HG03439 (cell line): ENCODE measurements around the gene MGAT5.

ENCODE experiments used
- ATAC-seq: cut with Tn5 transposase; IDR thresholded peaks from one replicate; pipeline ENCODE4 v1.9.1; 2021; ENCODE audit warnings: mild to moderate bottlenecking, moderate library complexity; ENCODE audit not compliant: unreplicated experiment

The MGAT5 gene

DNA sequence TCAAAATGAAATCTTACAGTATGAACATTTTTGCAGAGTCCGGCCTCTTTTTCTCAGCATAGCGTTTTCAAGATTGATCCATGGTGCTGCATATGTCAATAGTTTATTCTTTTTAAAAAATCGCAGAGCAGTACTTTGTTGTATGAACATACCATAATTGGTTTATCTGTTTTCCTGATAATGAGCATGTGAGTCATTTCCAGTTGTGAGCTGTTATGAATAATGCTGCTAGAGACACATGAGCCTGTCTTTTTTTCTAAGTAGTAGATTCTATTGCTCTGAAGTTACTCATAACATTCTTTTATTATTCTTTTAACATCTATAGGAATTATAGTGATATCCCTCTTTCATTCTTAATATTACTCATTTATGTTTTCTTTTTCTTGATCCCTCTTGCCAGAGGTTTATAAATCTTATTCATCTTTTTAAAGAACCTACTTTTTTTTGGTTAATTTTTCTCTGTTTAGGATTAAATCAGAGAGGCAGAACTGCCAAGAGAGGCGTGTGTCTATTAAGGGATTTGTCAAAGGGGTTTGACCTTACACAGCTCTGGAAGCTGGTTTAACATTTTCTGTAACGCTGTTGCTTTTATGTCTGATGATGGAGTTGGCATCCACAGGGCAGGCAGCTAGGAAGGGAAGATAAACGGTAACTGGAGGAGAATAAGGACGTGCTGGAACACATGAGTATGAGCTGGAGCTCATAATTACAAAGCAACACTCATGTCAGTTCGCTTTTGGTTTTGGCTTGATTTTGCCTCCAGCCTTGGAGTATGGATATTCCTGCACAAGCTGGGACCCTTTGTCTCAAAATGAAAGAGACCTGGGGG is 47.4 kb downstream of the MGAT5 start:
- no peak for ATAC-seq

DNA sequence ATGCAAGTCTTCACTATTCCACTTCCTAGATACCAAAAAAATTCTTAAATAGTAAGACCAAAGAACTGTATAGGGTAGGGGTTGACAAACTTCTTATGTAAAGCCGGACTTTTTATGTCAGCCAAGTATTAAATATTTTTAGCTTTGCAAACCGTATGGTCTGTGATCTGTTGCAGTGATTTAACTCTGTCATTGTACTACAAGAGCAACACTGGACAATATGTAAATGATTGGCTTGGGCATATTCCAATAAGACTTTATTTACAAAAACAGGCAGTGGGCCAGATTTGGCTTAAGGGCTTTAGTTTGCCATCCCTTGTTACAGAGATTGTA is 48.0 kb downstream of the MGAT5 start:
- ATAC-seq, result no peak

DNA sequence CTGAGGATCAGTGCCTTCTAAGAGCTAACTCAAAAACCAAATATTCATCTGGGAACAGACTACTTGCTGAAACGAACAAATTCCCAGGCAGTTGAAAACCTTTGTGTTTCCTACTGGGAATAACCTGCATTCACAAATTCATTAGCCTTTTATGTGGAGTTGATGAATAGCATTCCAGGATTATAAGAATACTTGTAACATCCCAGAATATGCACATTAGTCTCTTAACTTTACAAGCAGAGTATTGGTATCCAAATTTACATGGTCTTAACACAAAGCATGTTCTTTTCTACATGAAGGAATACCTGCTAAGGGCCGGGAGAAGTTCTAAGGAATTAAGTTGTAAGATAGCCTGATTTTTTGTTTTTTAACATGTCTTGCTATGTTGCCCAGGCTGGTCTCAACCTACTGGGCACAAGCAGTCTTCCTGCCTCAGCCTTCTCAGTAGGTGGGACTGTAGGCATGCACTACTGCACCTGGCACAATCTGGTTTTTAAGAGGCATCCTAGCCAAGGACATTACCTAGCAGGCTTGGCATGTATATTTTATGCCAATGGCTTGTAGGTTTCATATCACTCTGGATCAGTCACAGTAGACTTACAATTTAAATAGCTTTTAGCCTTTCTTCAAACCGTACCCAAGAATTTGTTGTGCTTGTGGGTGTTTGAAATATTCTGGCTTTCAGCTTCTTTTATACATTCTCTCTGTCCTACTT is 50.7 kb downstream of the MGAT5 start:
- no peak for ATAC-seq

DNA sequence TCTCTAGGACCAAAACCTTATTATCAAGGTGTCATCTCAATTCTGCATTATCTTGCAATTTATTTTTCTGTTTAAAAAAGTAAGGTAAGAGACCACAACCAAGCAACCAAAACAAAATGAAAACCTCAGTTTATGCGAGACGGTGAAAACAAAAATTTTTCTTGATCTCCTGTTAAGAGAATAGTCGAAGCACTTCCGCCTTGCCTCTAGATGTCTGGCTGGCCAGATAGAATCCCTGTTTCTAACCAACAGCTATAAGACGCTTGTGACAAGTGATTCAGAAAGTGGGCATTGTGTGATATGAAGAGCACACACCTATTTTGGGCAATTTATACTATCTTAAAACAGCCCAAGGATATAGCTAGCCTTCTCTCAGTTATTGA is 51.2 kb downstream of the MGAT5 start:
- no peak for ATAC-seq

DNA sequence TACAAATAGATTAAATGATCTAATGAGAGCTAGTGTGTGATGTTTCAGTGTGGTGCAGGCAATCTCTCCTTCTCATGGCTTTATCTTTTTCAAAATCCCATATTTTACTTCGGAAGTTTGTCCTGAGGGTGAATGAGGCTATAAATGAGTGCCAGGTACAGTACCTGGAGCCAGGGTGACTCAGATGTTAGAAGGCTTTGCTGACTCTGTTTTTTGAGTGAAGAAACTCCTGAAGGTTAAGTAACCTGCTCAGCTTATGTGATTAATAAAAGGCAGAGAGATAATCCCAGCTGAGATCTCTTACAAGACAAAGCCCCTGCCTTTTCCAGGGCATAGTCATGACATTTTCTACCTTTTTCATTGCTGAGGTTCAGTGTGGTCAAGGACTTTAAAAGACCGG is 52.6 kb downstream of the MGAT5 start:
- no peak for ATAC-seq

DNA sequence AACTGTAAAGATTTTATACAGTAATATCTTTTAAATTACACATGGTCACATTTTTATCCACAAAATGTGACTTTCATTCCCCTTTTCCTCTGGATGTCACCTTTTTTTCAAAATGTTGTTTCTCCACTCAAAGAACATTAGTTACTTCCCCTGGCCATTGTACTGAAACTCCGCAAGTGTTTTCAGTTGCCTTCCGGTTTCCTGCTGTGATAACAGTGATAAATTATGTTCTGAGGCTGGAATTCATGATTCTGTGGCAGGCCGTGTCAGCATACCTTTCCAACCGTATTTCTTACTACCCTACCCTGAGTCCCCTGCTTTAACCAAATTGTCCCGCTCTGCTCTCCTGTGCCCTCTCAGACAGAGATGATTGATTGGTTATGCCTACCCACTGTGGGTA is 53.5 kb downstream of the MGAT5 start:
- ATAC-seq, result no peak

DNA sequence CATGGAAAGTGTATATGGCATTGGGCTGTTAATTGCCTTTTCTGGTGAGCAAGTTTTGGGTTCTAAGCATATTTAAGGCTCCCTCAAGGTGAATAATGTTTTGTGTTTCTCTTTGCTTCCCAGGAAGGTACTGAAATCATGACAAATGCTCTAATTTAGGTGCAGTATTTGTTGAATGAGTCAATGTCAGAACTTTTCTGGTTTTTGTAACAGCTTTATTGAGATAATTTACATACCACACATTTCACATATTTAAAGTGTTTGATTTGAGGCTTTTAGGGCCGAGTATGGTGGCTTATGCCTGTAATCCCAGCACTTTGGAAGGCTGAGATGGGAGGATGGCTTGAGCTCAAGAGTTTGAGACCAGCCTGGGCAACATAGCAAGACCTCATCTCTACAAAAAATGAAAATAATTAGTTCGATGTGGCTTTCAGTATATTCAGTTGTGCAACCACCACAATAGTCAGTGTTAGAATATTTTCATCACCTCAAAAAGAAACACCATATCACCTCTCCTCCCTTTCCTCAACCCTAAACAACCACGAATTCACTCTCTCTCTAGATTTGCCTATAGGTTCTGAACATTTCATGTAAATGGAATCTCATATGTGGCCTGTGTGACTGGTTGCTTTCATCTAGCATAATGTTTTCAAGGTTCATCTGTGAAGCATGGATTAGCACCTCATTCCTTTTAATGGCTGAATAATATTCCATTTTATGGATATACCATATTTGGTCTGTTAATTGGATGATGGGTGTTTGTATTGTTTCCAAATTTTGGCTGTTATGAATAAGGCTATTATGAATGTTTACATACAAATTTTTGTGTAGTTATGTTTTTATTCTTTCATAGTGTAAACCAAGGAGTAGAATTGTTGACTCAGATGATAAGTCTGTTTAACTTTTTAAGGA is 54.9 kb downstream of the MGAT5 start:
- no peak for ATAC-seq

DNA sequence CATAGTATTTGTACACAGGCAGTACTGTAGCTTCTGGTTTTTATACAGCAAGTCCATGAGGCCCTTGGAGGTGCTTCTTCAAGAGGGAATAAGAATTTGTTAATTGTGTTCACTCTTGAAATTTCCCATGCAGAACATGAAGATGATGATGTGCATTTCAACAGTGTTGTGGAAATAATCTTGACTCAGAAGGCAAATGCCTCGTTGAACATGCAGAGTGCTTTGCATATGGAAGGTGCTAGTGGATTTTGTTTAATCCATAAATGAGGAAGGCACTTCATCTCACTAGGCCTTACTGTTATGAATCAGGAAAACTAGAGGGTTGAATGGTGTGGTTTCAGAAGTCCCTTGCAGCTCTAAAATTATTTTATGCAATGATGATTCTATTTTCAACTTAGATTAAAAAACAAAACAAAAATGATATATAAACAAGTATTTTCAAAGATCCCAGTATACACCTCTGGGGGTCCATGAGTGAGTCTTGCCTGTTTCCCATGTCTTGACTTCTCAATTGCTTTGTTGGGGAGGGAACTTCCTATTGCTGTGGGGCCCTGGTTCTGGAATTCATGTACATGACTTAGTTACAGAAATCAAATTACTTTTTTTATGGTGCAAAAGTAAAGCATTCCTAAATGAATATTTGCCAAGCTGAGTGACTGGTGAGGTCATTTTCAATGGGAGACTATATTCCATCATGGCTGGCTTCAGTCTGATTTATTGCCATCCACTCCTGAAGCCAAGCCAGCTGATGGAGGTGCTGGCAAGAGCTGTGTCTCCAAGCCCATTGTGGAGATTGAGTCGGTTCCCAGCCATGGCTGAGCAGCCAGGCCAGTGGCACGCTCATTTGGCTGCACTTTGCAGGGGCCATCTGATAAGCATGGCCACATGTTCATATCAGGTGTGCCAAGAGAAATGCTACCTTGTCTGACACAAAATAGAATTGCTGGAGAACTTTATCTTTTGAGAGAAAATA is 56.5 kb downstream of the MGAT5 start:
- ATAC-seq, result no peak

DNA sequence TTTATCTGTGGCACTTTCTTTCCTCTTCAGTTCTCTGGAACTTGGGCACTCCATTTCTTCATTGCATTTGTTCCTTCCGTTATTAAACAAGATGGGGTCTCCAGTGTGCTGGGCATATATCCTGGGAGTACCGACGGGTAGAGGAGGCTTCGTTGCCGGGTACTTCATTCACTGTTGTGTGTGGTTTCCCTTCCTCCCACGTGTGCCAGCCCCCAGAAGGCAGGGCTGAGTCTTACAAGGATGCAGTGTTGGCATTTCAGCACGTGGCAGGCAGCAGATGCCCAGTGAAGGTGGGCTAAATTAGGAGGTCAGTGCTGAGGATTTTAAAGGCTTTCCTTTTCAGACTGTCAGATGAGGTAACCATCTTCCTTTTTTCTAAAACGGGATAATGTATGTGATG is 58.6 kb downstream of the MGAT5 start:
- ATAC-seq, result no peak

DNA sequence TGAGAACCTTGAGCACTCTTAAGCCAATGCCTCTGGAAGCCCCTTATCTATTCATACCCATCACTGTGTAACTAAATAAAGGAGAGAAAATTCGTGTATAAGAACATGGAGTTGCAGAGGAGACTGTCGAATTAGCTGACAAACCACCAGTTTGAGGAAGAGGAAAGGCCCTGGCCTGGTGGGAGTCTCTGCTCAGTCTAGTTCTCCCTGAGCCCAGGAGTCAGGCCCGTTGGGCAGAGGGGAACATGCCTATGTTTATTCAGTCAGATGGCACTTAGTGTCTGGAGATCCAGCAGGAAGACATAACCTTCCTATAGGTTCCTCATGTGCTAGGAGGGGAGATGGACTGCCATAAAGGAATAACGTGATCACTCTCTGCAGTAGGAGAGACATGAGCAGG is 60.3 kb downstream of the MGAT5 start:
- no peak for ATAC-seq

DNA sequence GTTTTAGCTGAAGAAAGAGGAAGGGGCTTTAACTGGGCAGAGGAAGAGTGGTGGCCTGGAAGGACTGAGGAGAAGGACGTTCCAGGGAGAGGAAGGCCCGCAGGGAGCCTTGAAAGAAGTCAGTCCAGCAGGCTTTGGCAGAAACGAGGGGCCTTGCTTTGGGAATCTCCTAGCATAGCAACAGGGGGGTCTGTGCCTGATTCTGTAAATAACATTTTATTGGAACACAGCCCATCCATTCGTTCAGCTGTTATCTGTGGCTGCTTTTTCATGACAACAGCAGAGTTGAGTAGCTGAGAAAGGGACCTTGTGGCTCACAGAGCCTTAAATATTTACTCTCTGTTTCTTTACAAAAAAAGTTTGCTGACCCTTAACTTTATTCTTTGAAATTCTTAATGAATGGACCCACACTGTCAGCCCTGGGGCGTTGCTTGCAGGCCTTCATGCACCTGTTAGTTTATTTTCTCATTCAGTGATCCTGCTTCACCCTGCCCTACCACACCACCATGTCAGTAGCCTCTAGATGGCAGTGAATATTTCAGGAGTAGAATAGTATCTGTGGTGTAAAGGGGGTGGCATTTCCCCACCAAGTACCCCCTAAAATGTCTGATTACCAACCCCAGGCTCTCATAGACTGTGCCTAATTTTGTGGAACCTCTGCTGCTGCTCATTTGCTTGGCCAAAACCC is 61.0 kb downstream of the MGAT5 start:
- ATAC-seq, result no peak

DNA sequence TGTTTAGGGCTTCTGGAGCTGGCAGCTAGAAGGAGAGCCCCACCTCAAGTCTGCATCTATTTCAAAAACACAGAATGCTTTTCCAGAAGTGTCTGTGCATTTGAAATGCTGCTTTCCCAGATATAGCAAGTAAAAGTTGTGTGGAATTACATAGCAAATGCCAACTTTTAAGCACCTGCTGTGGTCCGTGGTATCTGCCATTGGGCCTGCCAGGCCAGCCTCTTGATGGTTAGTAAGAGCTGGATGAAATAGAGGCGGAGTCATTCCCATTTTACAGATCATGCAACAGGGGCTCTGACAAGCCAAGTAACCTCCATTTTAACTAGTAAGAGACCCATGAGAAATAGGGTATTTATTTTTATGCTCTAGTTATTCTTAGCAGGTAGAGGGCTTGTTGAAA is 61.6 kb downstream of the MGAT5 start:
- ATAC-seq, result no peak

DNA sequence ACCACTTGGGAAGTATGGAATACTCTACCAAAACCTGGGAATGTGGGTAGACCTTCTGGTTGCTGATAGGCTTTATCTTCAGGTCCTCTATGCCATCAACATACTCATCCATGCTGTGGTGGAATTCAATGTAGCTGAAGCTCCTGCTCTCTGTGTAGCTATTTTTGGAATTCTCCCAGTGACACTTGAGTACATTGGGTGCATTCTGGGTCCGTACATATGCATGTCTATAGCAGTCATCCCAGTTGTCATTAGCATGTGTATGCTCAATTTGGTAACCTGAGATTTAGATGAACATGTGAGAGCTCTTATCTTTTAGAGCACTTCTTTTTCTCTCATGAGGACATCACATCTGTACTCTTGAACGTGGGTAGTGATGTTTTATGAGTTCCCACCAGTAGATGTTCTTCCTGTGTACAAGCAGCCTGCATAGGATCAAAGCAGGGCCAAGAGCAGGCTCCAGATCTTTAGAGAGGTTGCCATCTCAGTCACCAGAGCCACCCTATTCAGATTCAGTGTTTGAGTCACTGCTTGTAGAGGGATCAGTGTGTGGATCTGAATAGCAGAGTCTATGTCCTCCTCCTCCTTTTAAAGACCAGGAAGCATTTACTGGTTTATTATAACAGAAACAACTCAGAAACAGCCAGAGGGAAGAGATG is 65.9 kb downstream of the MGAT5 start:
- ATAC-seq, result no peak

DNA sequence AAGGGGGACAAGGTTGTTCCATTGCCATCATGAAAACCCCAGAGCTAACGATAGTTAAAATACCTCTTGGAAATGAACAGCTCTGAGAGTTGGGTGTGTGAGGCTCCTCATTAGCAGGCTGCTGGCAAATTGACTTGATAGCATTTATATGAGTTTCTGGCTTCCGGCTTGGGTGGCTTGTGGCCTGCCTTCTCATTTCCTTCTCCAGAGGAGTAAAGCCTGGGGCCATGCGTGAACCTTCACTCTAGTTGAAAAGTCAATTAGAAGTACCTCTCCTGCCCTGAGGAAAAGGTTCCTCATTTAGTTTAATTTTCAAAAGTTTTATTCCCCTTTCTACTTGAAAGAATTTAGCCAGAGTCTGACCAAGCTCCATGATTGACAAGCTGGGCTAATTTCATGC is 67.1 kb downstream of the MGAT5 start:
- ATAC-seq, result no peak

DNA sequence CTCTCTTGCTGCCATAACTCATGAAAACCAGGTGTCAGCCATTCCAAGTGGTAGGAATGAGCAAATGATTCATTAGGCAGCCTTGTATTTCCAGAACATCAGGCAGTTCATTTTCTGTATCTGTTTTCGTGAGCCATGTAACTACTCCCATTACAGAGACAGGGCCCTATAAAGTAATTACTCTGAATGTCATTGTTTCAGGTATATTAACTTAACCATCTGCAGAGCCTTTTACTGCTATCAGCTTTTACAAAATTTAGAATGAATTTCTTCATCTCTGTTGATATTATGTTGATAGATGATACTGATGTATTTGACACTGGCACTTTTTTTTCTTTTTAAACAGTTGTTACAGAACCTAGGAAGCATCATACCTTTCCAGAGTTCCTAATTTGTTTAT is 69.9 kb downstream of the MGAT5 start:
- ATAC-seq, result no peak

DNA sequence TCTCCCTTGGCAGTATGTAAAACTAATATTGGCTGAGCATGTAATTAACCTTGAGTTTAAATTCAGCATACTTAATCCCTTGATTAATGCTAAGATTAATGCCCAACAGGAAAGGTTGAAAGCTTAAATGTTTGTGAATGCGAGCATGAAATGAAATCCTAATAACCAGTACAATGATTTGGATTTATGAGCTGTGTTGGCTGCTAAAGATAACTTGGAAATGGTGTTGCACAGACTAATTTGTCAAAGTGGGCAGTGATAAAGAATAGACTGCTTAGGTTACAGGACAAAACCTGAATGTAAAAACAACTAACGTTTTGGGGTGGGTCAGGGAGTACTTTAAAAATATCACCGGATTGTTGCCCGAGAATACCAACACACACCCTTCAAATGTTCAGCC is 70.6 kb downstream of the MGAT5 start:
- no peak for ATAC-seq

DNA sequence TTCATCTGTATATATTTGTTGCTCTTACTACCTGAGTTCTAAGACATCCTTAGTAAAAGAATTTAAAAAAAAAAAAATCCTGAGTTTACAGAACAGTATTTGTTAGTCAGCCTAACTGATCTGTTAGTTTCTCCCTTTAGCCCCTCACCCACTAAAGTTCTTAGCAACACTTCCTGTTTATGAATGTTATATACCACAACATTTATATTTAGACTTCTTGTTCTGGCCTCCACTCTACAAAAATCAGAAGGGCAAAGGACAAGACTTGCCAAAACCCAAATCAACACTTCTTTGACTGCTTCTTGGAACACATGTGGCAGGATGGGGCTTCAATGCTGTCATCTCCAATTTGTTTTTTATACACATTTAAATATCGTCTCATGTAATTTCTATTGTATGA is 71.1 kb downstream of the MGAT5 start:
- no peak for ATAC-seq

DNA sequence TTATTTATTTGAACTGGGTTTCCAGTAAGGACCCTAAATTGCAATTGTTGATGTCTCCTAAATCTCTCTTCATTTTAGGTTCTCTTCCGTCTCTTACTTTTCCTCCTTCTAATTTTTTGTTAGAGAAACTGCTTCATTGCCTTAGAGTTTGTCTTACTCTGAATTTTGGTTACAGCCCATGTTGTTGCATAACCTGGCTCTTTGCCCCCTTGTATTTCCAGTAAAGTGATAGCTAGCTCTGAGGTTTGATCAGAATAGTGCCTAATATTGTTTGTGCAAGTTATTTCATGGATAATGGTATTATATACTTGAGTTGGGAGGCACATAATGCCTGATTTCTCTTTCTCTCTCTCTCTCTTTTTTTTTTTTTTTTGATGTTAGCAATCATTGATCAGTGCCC is 71.8 kb downstream of the MGAT5 start:
- no peak for ATAC-seq

DNA sequence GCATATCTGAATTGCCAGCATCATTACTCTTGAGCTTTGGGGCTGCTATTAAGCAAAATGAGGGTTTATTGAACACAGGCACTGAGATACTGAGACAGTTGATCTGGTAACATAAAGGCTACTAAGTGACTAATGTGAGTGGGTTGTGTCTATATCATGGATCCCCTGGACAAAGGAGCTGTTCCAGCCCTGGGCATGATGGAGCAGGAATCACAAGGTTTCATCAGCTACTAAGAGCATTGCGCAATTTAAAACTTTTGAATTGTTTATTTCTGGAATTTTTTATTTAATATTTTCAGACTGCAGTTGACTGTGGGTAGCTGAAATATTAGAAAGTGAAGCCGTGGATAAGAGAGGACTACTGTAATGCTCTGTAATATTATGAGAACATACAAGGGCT is 73.5 kb downstream of the MGAT5 start:
- no peak for ATAC-seq
